SIG-M5 treated with dmso at 0.1 percent for 504 hours (cell line): ENCODE results near the gene ABCC11.

Experiments used
- DNase-seq: peaks from one replicate; lab custom pipeline; 2025; ENCODE audit not compliant: unreplicated experiment; lab: John Stamatoyannopoulos, UW

The ABCC11 gene

GRCh38 chr16:48247311-48247710 is at the start of gene ABCC11:
ABCC11 (minus strand) TSS chr16:48247539; CDS start chr16:48231921, 15,618 bp downstream.
- no peak for DNase-seq

- DNase-seq = no peak
Measured at GRCh38 chr16:48295488-48296281, 48.3 kb upstream of the ABCC11 start.

- no peak for DNase-seq
Measured at GRCh38 chr16:48294724-48295123, 47.4 kb upstream of the ABCC11 start.

GRCh38 chr16:48292452-48292851 is 45.1 kb upstream of the ABCC11 start:
- DNase-seq = no peak

GRCh38 chr16:48291754-48292153 is 44.4 kb upstream of the ABCC11 start:
- DNase-seq = no peak

GRCh38 chr16:48291303-48291702 is 44.0 kb upstream of the ABCC11 start:
- no peak for DNase-seq

- no peak for DNase-seq
Measured at GRCh38 chr16:48287239-48287638, 39.9 kb upstream of the ABCC11 start.

GRCh38 chr16:48284772-48285409 is 37.6 kb upstream of the ABCC11 start:
- no peak for DNase-seq

GRCh38 chr16:48282636-48283263 is 35.4 kb upstream of the ABCC11 start:
- no peak for DNase-seq

GRCh38 chr16:48280546-48280945 is 33.2 kb upstream of the ABCC11 start:
- DNase-seq = no peak

- no peak for DNase-seq
Measured at GRCh38 chr16:48279199-48279598, 31.9 kb upstream of the ABCC11 start.

- no peak for DNase-seq
Measured at GRCh38 chr16:48277158-48277557, 29.8 kb upstream of the ABCC11 start.

GRCh38 chr16:48276102-48276501 is 28.8 kb upstream of the ABCC11 start:
- no peak for DNase-seq

GRCh38 chr16:48274476-48274875 is 27.1 kb upstream of the ABCC11 start:
- DNase-seq = no peak

- DNase-seq = no peak
Measured at GRCh38 chr16:48272837-48273421, 25.6 kb upstream of the ABCC11 start.

GRCh38 chr16:48271728-48272127 is 24.4 kb upstream of the ABCC11 start:
- DNase-seq = no peak

- DNase-seq = no peak
Measured at GRCh38 chr16:48269011-48269410, 21.7 kb upstream of the ABCC11 start.

- DNase-seq = no peak
Measured at GRCh38 chr16:48262631-48263030, 15.3 kb upstream of the ABCC11 start.

GRCh38 chr16:48261569-48261968 is 14.2 kb upstream of the ABCC11 start:
- no peak for DNase-seq

GRCh38 chr16:48256579-48257177 is 9.3 kb upstream of the ABCC11 start:
- no peak for DNase-seq

- DNase-seq = no peak
Measured at GRCh38 chr16:48252013-48252412, 4.7 kb upstream of the ABCC11 start.
